ENCODE data around the gene KDM1B. TPM values are rescaled to one million over a fixed set of nuclear protein-coding genes. Genes with fewer than 3 reads are reported as not detected.

KDM1B gene
- total and polyA plus RNA-seq, 2 donors (not counting 1 experiment from before 2014, with no cell fraction given): 12.0 to 26.1 TPM

- Histone ChIP-seq H3K4me1 (ENCODE audit: control insufficient read depth, extremely low read depth, insufficient read depth, low read length) (no peaks in the 10 kb centered on the region), H4K20me1 (ENCODE audit: control insufficient read depth, extremely low read depth, insufficient read depth, low read length) (no peaks in the 10 kb centered on the region), H3K36me3 (ENCODE audit: control insufficient read depth, insufficient read depth, low read length) (peaks cover 7% of the 10 kb centered on the region), H3K4me3 (replicated peaks in 1 of 4; ENCODE audit: control extremely low read depth in 1 of 4, insufficient read depth in 1 of 4, low read depth in 3 of 4, low read length in 4 of 4) (no peak overlapping the region), H3K27ac (ENCODE audit: insufficient read depth, low read length) (no peak overlapping the region), H3K79me2 (ENCODE audit: control insufficient read depth, insufficient read depth, low read length) (peaks cover 24% of the 10 kb centered on the region), H3K4me2 (ENCODE audit: extremely low read depth, insufficient read depth, low read length) (no peak overlapping the region), H3K9me3 (ENCODE audit: control insufficient read depth, insufficient read depth, low read depth, low read length) (no peaks in the 10 kb centered on the region), H2AFZ (ENCODE audit: low read length) (no peak overlapping the region), H3K27me3 (ENCODE audit: control insufficient read depth, insufficient read depth, low read length) (no peaks in the 10 kb centered on the region), H3K9ac (ENCODE audit: insufficient read depth, low read length) (no peak overlapping the region)
- no peak for DNase-seq (ENCODE audit: low read depth in 2 of 2)
- TF ChIP-seq, protein P1, sequence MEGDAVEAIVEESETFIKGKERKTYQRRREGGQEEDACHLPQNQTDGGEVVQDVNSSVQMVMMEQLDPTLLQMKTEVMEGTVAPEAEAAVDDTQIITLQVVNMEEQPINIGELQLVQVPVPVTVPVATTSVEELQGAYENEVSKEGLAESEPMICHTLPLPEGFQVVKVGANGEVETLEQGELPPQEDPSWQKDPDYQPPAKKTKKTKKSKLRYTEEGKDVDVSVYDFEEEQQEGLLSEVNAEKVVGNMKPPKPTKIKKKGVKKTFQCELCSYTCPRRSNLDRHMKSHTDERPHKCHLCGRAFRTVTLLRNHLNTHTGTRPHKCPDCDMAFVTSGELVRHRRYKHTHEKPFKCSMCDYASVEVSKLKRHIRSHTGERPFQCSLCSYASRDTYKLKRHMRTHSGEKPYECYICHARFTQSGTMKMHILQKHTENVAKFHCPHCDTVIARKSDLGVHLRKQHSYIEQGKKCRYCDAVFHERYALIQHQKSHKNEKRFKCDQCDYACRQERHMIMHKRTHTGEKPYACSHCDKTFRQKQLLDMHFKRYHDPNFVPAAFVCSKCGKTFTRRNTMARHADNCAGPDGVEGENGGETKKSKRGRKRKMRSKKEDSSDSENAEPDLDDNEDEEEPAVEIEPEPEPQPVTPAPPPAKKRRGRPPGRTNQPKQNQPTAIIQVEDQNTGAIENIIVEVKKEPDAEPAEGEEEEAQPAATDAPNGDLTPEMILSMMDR (conservative IDR thresholded peaks at IDR 0.05 in 1 of 2, IDR thresholded peaks at IDR 0.05 in 1 of 2; ENCODE audit: low read depth in 1 of 2, low read length in 2 of 2): no peak
- TF ChIP-seq EZH2 (IDR thresholded peaks at IDR 0.05; ENCODE audit: low read length, missing control alignments): no peak
Observed at GRCh38 chr6:18234564-18234963, 79.3 kb downstream of the KDM1B start.

- no peaks in the 10 kb centered on the region for H4K20me1 ChIP-seq (ENCODE audit: control insufficient read depth, extremely low read depth, insufficient read depth, low read length)
- no peak overlapping the region for H3K4me2 ChIP-seq (ENCODE audit: extremely low read depth, insufficient read depth, low read length)
- H3K4me1 ChIP-seq (ENCODE audit: control insufficient read depth, extremely low read depth, insufficient read depth, low read length): no peaks in the 10 kb centered on the region
- no peak for TF ChIP-seq EZH2 (IDR thresholded peaks at IDR 0.05; ENCODE audit: low read length, missing control alignments)
- TF ChIP-seq, protein P1 (conservative IDR thresholded peaks at IDR 0.05 in 1 of 2, IDR thresholded peaks at IDR 0.05 in 1 of 2; ENCODE audit: low read depth in 1 of 2, low read length in 2 of 2): no peak
- no peak overlapping the region for H2AFZ ChIP-seq (ENCODE audit: low read length)
- no peak overlapping the region for H3K27ac ChIP-seq (ENCODE audit: insufficient read depth, low read length)
- H3K9ac ChIP-seq (ENCODE audit: insufficient read depth, low read length): no peak overlapping the region
- H3K79me2 ChIP-seq (ENCODE audit: control insufficient read depth, insufficient read depth, low read length): peaks cover 27% of the 10 kb centered on the region
- H3K9me3 ChIP-seq (ENCODE audit: control insufficient read depth, insufficient read depth, low read depth, low read length): no peaks in the 10 kb centered on the region
- H3K4me3 ChIP-seq (replicated peaks in 1 of 4; ENCODE audit: control extremely low read depth in 1 of 4, insufficient read depth in 1 of 4, low read depth in 3 of 4, low read length in 4 of 4): no peak overlapping the region
- peaks cover 7% of the 10 kb centered on the region for H3K36me3 ChIP-seq (ENCODE audit: control insufficient read depth, insufficient read depth, low read length)
- H3K27me3 ChIP-seq (ENCODE audit: control insufficient read depth, insufficient read depth, low read length): no peaks in the 10 kb centered on the region
- DNase-seq (ENCODE audit: low read depth in 2 of 2): no peak
Observed at GRCh38 chr6:18235524-18235923, 80.3 kb downstream of the KDM1B start.

DNA sequence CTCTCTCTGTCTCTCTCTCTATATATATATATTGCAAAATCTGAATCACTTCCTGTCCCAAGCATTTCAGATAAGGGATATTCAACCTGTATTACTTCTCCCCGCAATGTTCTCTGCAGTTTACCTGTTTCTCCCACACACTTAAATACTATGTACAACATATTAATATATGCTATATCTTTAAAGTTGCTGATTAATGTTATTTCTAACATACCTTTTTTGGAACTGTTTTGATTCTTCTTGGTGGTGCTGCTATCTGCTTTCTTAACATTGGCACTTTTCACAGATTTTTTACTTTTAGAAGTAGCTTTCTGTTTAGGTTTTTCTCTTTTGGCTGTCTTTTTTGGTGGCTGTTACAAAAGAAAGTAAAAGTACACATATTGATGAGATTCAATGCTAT is 81.9 kb downstream of the KDM1B start:
- TF ChIP-seq EZH2 (IDR thresholded peaks at IDR 0.05; ENCODE audit: low read length, missing control alignments): no peak
- TF ChIP-seq, protein P1 (conservative IDR thresholded peaks at IDR 0.05 in 1 of 2, IDR thresholded peaks at IDR 0.05 in 1 of 2; ENCODE audit: low read depth in 1 of 2, low read length in 2 of 2): no peak
- Histone ChIP-seq H3K4me3 (replicated peaks in 1 of 4; ENCODE audit: control extremely low read depth in 1 of 4, insufficient read depth in 1 of 4, low read depth in 3 of 4, low read length in 4 of 4) (no peak overlapping the region), H3K27me3 (ENCODE audit: control insufficient read depth, insufficient read depth, low read length) (no peaks in the 10 kb centered on the region), H3K36me3 (ENCODE audit: control insufficient read depth, insufficient read depth, low read length) (peaks cover 7% of the 10 kb centered on the region), H3K79me2 (ENCODE audit: control insufficient read depth, insufficient read depth, low read length) (peaks cover 34% of the 10 kb centered on the region), H4K20me1 (ENCODE audit: control insufficient read depth, extremely low read depth, insufficient read depth, low read length) (no peaks in the 10 kb centered on the region), H3K9me3 (ENCODE audit: control insufficient read depth, insufficient read depth, low read depth, low read length) (no peaks in the 10 kb centered on the region), H3K4me1 (ENCODE audit: control insufficient read depth, extremely low read depth, insufficient read depth, low read length) (no peaks in the 10 kb centered on the region), H3K4me2 (ENCODE audit: extremely low read depth, insufficient read depth, low read length) (no peak overlapping the region), H3K27ac (ENCODE audit: insufficient read depth, low read length) (no peak overlapping the region), H2AFZ (ENCODE audit: low read length) (no peak overlapping the region), H3K9ac (ENCODE audit: insufficient read depth, low read length) (no peak overlapping the region)
- no peak for DNase-seq (ENCODE audit: low read depth in 2 of 2)
